Panc1 (cell line): ENCODE data around the gene STRN3. TPM values are rescaled to one million over a fixed set of nuclear protein-coding genes. Genes with fewer than 3 reads are reported as not detected.
A peak's percentile ranks its signal among the peaks of the same experiment; 100 is the strongest.

Experiments
- ATAC-seq: fragments of 200-7000 bp; cut with Tn5 transposase; 2 replicates; pipeline ENCODE4 v1.9.1; 2020; ENCODE audit warnings: mild to moderate bottlenecking, moderate library complexity
- BruUV-seq: library from RNA; stranded (reverse); fragments of 400-500 nt; replicated peaks from 2 replicates; lab custom pipeline; 2021; lab: Mats Ljungman, UMichigan
- CTCF ChIA-PET: fragments of 300-600 bp; sonication (Branson Sonifier 250); formaldehyde crosslinking; loops from one replicate; lab custom pipeline; 2022; ENCODE audit warnings: antibody characterized with exemption; lab: Charles Lee
- POLR2A ChIA-PET: fragments of 300-600 bp; sonication (Branson Sonifier 250); formaldehyde crosslinking; loops from one replicate; lab custom pipeline; 2022; ENCODE audit warnings: antibody characterized with exemption; lab: Charles Lee
- DNase-seq: peaks from one replicate; pipeline ENCODE4 v3.0.0-alpha.2; 2010; ENCODE audit warnings: low read depth, low spot score
- H3K27ac ChIP-seq: 2 replicates; pipeline ENCODE4 v1.5.1; 2011; ENCODE audit warnings: mild to moderate bottlenecking, low read length, inconsistent platforms
- H3K27me3 ChIP-seq: fragments of 200-500 bp; sonication (Bioruptor generic); 2 replicates; pipeline ENCODE4 v1.6.0; 2014; ENCODE audit warnings: low read length, inconsistent platforms; ENCODE audit not compliant: control insufficient read depth, insufficient read depth
- H3K36me3 ChIP-seq: fragments of 200-500 bp; sonication (Bioruptor generic); 2 replicates; pipeline ENCODE4 v1.5.1; 2014; ENCODE audit warnings: inconsistent platforms, mild to moderate bottlenecking, low read length, moderate library complexity; ENCODE audit not compliant: control insufficient read depth, insufficient read depth
- H3K4me1 ChIP-seq: 2 replicates; pipeline ENCODE4 v1.5.1; 2011; ENCODE audit warnings: inconsistent platforms, mild to moderate bottlenecking, low read length, moderate library complexity; ENCODE audit not compliant: control insufficient read depth, insufficient read depth
- H3K4me3 ChIP-seq, 2 experiments: 2 replicates each; pipeline ENCODE4 v1.5.1; 2011 to 2012; ENCODE audit warnings: low read depth in 2 of 2, low read length in 2 of 2, mild to moderate bottlenecking in 2 of 2, inconsistent platforms in 1 of 2, moderate library complexity in 1 of 2
- H3K9me3 ChIP-seq: fragments of 200-500 bp; sonication (Bioruptor generic); 2 replicates; pipeline ENCODE4 v1.5.1; 2014; ENCODE audit warnings: low read depth, mild to moderate bottlenecking, inconsistent platforms, low read length, moderate library complexity; ENCODE audit not compliant: control insufficient read depth, insufficient read depth
- CTCF ChIP-seq: fragments of 450-650 bp; IDR thresholded peaks from 2 replicates; pipeline ENCODE4 v1.5.1; 2017; ENCODE audit warnings: mild to moderate bottlenecking
- POLR2AphosphoS5 ChIP-seq: IDR thresholded peaks from 2 replicates; pipeline ENCODE4 v1.6.1; 2012; ENCODE audit warnings: mild to moderate bottlenecking, low read depth, low read length, moderate library complexity
- SIN3A ChIP-seq: IDR thresholded peaks from 2 replicates; pipeline ENCODE4 v1.6.1; 2012; ENCODE audit warnings: low read depth, mild to moderate bottlenecking, low read length, moderate library complexity, borderline replicate concordance; ENCODE audit not compliant: insufficient read depth
- TCF7L2 ChIP-seq: IDR thresholded peaks from 2 replicates; pipeline ENCODE4 v1.6.1; 2011; ENCODE audit warnings: mild to moderate bottlenecking, low read depth, low read length, inconsistent platforms
- in situ Hi-C: cut with HindIII; loops from 2 replicates; pipeline ENCODE4 v1.10.0; 2016; ENCODE audit warnings: low sequenced_read_pairs, low pct_unique_long_range_greater_than_20kb
- intact Hi-C: fragments of 100-400 bp; cut with micrococcal nuclease; formaldehyde crosslinking; loops from one replicate; pipeline ENCODE4 v1.10.0; 2022; ENCODE audit not compliant: unreplicated experiment
- total RNA-seq: library from RNA; stranded (reverse); gene quantifications from one replicate; pipeline ENCODE4 v1.2.1, GENCODE V29; 2021; ENCODE audit not compliant: unreplicated experiment
- TF ChIP-seq, protein P1 (sequence below), 2 experiments: IDR thresholded peaks; 2 replicates each; pipeline ENCODE4 v1.6.1; 2011 to 2012; ENCODE audit warnings: low read depth in 2 of 2, control low read depth in 1 of 2, low read length in 1 of 2, mild to moderate bottlenecking in 1 of 2, moderate library complexity in 1 of 2; ENCODE audit not compliant: insufficient read depth in 1 of 2

STRN3 gene
- total RNA-seq, 1 experiment from 2014 or later = 29.2 TPM

GRCh38 chr14:30994681-30995620 is 31.2 kb downstream of the STRN3 start:
- DNase-seq = no peak
- intact Hi-C loops = no loop called here
- no peak for ATAC-seq

GRCh38 chr14:30993071-30993470 is 33.1 kb downstream of the STRN3 start:
- ChIA-PET CTCF (interaction anchor here (0.6 kb wide), 1 partner anchor 262 kb away, joined by 6 read pairs; no protein-coding TSS in a partner anchor), POLR2A (no interaction called here)
- no peaks in the 10 kb centered on the region for H3K36me3 ChIP-seq
- intact Hi-C loops (no loop called here), in situ Hi-C loops (no loop called here)
- no peaks in the 10 kb centered on the region for H3K9me3 ChIP-seq
- ATAC-seq (no peak), DNase-seq (no peak)
- BruUV-seq = no TSS peak
- no peak for TF ChIP-seq POLR2AphosphoS5
- TF ChIP-seq CTCF = no peak
- TF ChIP-seq, protein P1, sequence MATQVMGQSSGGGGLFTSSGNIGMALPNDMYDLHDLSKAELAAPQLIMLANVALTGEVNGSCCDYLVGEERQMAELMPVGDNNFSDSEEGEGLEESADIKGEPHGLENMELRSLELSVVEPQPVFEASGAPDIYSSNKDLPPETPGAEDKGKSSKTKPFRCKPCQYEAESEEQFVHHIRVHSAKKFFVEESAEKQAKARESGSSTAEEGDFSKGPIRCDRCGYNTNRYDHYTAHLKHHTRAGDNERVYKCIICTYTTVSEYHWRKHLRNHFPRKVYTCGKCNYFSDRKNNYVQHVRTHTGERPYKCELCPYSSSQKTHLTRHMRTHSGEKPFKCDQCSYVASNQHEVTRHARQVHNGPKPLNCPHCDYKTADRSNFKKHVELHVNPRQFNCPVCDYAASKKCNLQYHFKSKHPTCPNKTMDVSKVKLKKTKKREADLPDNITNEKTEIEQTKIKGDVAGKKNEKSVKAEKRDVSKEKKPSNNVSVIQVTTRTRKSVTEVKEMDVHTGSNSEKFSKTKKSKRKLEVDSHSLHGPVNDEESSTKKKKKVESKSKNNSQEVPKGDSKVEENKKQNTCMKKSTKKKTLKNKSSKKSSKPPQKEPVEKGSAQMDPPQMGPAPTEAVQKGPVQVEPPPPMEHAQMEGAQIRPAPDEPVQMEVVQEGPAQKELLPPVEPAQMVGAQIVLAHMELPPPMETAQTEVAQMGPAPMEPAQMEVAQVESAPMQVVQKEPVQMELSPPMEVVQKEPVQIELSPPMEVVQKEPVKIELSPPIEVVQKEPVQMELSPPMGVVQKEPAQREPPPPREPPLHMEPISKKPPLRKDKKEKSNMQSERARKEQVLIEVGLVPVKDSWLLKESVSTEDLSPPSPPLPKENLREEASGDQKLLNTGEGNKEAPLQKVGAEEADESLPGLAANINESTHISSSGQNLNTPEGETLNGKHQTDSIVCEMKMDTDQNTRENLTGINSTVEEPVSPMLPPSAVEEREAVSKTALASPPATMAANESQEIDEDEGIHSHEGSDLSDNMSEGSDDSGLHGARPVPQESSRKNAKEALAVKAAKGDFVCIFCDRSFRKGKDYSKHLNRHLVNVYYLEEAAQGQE (IDR thresholded peaks at IDR 0.05; ENCODE audit: insufficient read depth in 1 of 2, low read depth in 2 of 2, low read length in 1 of 2) = no peak
- no peak for TF ChIP-seq SIN3A
- no peak for TF ChIP-seq TCF7L2
- H3K27me3 ChIP-seq = no peaks in the 10 kb centered on the region
- no peak overlapping the region for H3K4me3 ChIP-seq
- peaks cover 21% of the 10 kb centered on the region for H3K4me1 ChIP-seq
- H3K27ac ChIP-seq = no peak overlapping the region

More at GRCh38 chr14:30994681-30995620, 31.2 kb downstream of the STRN3 start:
- Histone ChIP-seq H3K9me3 (no peaks in the 10 kb centered on the region), H3K4me1 (peaks cover 13% of the 10 kb centered on the region), H3K4me3 (no peak overlapping the region), H3K27me3 (no peaks in the 10 kb centered on the region), H3K27ac (no peak overlapping the region), H3K36me3 (no peaks in the 10 kb centered on the region)
- POLR2A ChIA-PET = no interaction called here
- CTCF ChIA-PET = no interaction called here
- TF ChIP-seq, protein P1 (IDR thresholded peaks at IDR 0.05; ENCODE audit: insufficient read depth in 1 of 2, low read depth in 2 of 2, low read length in 1 of 2) = no peak
- TF ChIP-seq SIN3A = no peak
- TSS peak; percentile 25 for BruUV-seq
- in situ Hi-C loops = no loop called here
